BE2C (cell line): ENCODE data around the gene JARID2.

Experiments used
- DNase-seq: peaks from one replicate; pipeline ENCODE4 v3.0.0-alpha.2; 2020
- H3K27me3 ChIP-seq: fragments of 250-450 bp; sonication (Bioruptor Pico); 2 replicates; pipeline ENCODE4 v1.5.1; 2020; ENCODE audit warnings: mild to moderate bottlenecking
- H3K36me3 ChIP-seq: fragments of 250-450 bp; sonication (Bioruptor Pico); 2 replicates; pipeline ENCODE4 v1.5.1; 2020; ENCODE audit warnings: mild to moderate bottlenecking
- H3K4me1 ChIP-seq: fragments of 250-450 bp; sonication (Bioruptor Pico); 2 replicates; pipeline ENCODE4 v1.5.1; 2020
- H3K4me3 ChIP-seq: 2 replicates; pipeline ENCODE4 v1.5.1; 2011; ENCODE audit warnings: low read depth, low read length
- H3K9me3 ChIP-seq: fragments of 250-450 bp; sonication (Bioruptor Pico); 2 replicates; pipeline ENCODE4 v1.5.1; 2020
- TF ChIP-seq, protein P1 (sequence below): IDR thresholded peaks from 2 replicates; pipeline ENCODE4 v1.5.1; 2012; ENCODE audit warnings: mild to moderate bottlenecking, low read depth, low read length

Gene JARID2

GRCh38 chr6:15489261-15489962 lies 243.5 kb downstream of the JARID2 start:
- Histone ChIP-seq H3K36me3 (peaks cover 12% of the 10 kb centered on the region), H3K4me1 (no peaks in the 10 kb centered on the region; the same call in 1 of the 2 replicates)

DNA sequence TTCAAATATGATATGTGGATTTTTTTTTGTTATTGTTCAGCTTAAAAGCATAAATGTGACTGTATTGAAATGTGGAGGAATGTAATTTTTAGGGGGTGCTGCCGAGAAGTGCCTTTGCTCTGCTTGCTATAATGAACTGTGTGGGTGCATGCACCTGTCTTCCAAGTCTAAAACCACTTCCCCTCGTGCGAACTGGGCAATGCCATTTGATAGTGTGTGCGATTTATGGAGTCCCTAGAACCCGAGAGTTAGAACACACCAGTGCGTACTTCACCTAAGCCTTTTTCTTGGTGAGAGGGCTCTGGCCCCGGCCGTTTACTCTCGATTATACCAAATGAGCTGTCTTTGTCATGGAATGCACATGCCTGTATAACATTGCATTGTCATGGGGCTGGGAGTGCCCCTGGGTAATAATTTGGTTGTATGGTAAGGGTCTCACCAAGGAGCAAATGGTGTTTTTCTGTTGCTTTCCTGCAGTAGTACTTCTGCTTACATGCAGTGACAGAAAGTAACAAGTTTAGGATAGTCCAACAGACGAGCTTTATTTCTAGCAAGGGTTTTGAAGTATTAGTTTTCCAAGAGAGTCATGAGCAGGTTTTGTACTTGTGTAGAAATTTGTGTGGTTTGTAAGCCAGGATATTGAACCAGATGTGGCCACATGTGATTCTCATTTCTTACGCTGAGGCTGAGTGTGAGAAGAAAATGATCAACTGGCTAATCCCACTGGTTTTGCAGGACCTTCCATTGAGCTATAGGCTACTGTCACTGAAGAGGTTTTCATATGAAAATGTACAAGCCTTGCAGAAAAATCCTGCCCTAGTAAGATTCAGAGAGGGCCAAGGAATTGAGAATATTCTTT lies 244.6 kb downstream of the JARID2 start:
- Histone ChIP-seq H3K4me1 (no peaks in the 10 kb centered on the region), H3K4me3 (no peak overlapping the region), H3K27me3 (no peaks in the 10 kb centered on the region), H3K9me3 (no peaks in the 10 kb centered on the region), H3K36me3 (peaks cover 12% of the 10 kb centered on the region)
- DNase-seq, result no peak
- TF ChIP-seq, protein P1, sequence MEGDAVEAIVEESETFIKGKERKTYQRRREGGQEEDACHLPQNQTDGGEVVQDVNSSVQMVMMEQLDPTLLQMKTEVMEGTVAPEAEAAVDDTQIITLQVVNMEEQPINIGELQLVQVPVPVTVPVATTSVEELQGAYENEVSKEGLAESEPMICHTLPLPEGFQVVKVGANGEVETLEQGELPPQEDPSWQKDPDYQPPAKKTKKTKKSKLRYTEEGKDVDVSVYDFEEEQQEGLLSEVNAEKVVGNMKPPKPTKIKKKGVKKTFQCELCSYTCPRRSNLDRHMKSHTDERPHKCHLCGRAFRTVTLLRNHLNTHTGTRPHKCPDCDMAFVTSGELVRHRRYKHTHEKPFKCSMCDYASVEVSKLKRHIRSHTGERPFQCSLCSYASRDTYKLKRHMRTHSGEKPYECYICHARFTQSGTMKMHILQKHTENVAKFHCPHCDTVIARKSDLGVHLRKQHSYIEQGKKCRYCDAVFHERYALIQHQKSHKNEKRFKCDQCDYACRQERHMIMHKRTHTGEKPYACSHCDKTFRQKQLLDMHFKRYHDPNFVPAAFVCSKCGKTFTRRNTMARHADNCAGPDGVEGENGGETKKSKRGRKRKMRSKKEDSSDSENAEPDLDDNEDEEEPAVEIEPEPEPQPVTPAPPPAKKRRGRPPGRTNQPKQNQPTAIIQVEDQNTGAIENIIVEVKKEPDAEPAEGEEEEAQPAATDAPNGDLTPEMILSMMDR, result no peak

More at GRCh38 chr6:15489261-15489962, 243.5 kb downstream of the JARID2 start:
- H3K4me3 ChIP-seq, result no peak overlapping the region
- DNase-seq, result no peak
- TF ChIP-seq, protein P1, result no peak
- no peaks in the 10 kb centered on the region for H3K9me3 ChIP-seq
- no peaks in the 10 kb centered on the region for H3K27me3 ChIP-seq

GRCh38 chr6:15491255-15491985 lies 245.6 kb downstream of the JARID2 start:
- peaks cover 16% of the 10 kb centered on the region for H3K36me3 ChIP-seq
- TF ChIP-seq, protein P1, result peak; percentile 99
- no peaks in the 10 kb centered on the region for H3K4me1 ChIP-seq
- no peaks in the 10 kb centered on the region for H3K27me3 ChIP-seq
- DNase-seq, result peak; percentile 71
- no peaks in the 10 kb centered on the region for H3K9me3 ChIP-seq
- H3K4me3 ChIP-seq, result no peak overlapping the region

GRCh38 chr6:15491986-15492269 lies 246.1 kb downstream of the JARID2 start:
- Histone ChIP-seq H3K27me3 (no peaks in the 10 kb centered on the region), H3K9me3 (no peaks in the 10 kb centered on the region), H3K4me3 (no peak overlapping the region), H3K4me1 (no peaks in the 10 kb centered on the region), H3K36me3 (peaks cover 21% of the 10 kb centered on the region)
- DNase-seq, result no peak
- TF ChIP-seq, protein P1, result no peak

GRCh38 chr6:15493437-15494168 lies 247.7 kb downstream of the JARID2 start:
- no peaks in the 10 kb centered on the region for H3K27me3 ChIP-seq
- TF ChIP-seq, protein P1, result no peak
- H3K36me3 ChIP-seq, result peaks cover 20% of the 10 kb centered on the region
- no peaks in the 10 kb centered on the region for H3K4me1 ChIP-seq
- DNase-seq, result no peak
- H3K4me3 ChIP-seq, result no peak overlapping the region
- no peaks in the 10 kb centered on the region for H3K9me3 ChIP-seq
